ENCODE data around the gene ELF1. TPM values are rescaled to one million over a fixed set of nuclear protein-coding genes. Genes with fewer than 3 reads are reported as not detected.
"Not testable (repeated sequence)": the region's sequence is repeated elsewhere in the genome, so short reads cannot be mapped to it uniquely, and the experiment has no call there.

The ELF1 gene
- total RNA-seq, 4 donors from 2014 or later = 61.9 to 84.5 (median 71.5) TPM

DNA sequence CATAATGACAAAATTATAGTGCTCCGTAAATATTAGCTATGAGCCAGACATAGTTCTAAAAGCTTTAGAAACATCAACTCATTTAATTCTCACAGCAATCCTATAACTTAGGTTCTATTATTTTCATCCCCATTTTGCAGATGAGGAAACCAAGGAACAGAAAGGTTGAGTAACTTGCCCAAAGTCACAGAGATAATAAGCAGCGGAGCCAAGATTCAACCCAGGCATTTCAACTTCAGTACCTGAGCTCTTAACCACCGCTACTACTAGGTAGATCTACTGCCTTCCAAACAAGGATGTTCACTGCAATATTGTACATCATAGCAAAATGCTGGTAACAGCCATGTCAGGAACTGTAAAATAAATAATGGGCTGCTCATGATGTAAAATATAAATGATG lies 39.9 kb downstream of the ELF1 start:
- H3K9me3 ChIP-seq = no peaks in the 10 kb centered on the region
- intact Hi-C loops (cut with DNase I) = no loop called here
- H3K4me1 ChIP-seq = peaks cover 12 to 91% (median 40%) of the 10 kb centered on the region in 3 donors
- H3K27me3 ChIP-seq = no peaks in the 10 kb centered on the region
- TF ChIP-seq, protein P1, sequence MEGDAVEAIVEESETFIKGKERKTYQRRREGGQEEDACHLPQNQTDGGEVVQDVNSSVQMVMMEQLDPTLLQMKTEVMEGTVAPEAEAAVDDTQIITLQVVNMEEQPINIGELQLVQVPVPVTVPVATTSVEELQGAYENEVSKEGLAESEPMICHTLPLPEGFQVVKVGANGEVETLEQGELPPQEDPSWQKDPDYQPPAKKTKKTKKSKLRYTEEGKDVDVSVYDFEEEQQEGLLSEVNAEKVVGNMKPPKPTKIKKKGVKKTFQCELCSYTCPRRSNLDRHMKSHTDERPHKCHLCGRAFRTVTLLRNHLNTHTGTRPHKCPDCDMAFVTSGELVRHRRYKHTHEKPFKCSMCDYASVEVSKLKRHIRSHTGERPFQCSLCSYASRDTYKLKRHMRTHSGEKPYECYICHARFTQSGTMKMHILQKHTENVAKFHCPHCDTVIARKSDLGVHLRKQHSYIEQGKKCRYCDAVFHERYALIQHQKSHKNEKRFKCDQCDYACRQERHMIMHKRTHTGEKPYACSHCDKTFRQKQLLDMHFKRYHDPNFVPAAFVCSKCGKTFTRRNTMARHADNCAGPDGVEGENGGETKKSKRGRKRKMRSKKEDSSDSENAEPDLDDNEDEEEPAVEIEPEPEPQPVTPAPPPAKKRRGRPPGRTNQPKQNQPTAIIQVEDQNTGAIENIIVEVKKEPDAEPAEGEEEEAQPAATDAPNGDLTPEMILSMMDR (IDR thresholded peaks at IDR 0.05) = no peak
- no peak for TF ChIP-seq POLR2A (IDR thresholded peaks at IDR 0.05)
- H3K36me3 ChIP-seq = peaks cover 0 to 26% (median 0%) of the 10 kb centered on the region in 3 donors
- no peak for DNase-seq
- WGBS, 2 donors = 71 to 77% methylated on average over 3 of the region's 3 CpGs
- H3K27ac ChIP-seq = peak overlapping the region in 1 of 4 donors; percentile 87
- peak overlapping the region in 3 of 4 donors; percentile 27 to 56 (median 36) for H3K4me3 ChIP-seq

DNA sequence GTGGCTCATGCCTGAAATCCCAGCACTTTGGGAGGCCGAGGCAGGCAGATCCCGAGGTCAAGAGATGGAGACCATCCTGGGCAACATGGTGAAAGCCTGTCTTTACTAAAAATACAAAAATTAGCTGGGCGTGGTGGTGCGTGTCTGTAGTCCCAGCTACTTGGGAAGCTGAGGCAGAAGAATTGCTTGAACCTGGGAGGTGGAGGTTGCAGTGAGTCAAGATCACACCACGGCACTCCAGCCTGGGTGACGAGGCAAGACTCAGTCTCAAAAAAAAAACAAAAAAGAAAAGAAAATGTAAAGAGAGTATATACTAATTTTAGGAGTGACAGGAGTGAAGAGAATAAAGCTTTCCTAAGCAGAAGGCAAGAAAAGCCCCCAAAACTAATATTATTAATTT lies 41.0 kb downstream of the ELF1 start:
- intact Hi-C loops (cut with DNase I); DNase-seq; H3K9me3 ChIP-seq; H3K27me3 ChIP-seq: not testable (repeated sequence)
- Histone ChIP-seq H3K36me3 (peaks cover 0 to 26% (median 0%) of the 10 kb centered on the region in 3 donors), H3K4me3 (peak overlapping the region in 1 of 4 donors; percentile 2), H3K27ac (peak overlapping the region in 2 of 4 donors; percentile 10 to 23), H3K4me1 (peaks cover 10 to 91% (median 34%) of the 10 kb centered on the region in 3 donors)
- 77% methylated on average over 6 of the region's 6 CpGs for WGBS, 2 donors

DNA sequence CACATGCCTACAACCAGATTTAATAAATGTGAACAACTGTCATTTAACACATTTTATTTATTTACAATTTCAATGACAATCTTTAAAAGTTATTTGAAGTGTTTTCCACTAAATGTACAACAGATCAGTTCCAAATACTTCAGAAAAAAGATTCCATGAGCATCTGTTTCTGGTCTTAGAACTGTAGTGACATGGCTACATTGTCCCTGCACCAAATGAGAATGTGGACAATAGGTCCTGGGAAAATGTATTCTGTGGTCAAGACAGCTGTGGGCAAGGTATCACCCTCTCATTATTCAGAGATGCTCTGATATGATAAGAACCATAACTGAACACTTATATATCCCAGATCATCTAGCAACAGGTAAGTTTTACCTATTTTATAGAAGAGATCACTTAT lies 43.7 kb downstream of the ELF1 start:
- TF ChIP-seq POLR2A (IDR thresholded peaks at IDR 0.05) = no peak
- TF ChIP-seq, protein P1 (IDR thresholded peaks at IDR 0.05) = no peak
- DNase-seq = no peak
- peak overlapping the region in 2 of 4 donors; percentile 65 to 70 for H3K27ac ChIP-seq
- intact Hi-C loops (cut with DNase I) = no loop called here
- H3K4me1 ChIP-seq = peaks cover 13 to 93% (median 33%) of the 10 kb centered on the region in 3 donors
- H3K27me3 ChIP-seq = no peaks in the 10 kb centered on the region
- no peaks in the 10 kb centered on the region for H3K9me3 ChIP-seq
- no peak overlapping the region for H3K4me3 ChIP-seq
- H3K36me3 ChIP-seq = peaks cover 0 to 10% (median 0%) of the 10 kb centered on the region in 3 donors

DNA sequence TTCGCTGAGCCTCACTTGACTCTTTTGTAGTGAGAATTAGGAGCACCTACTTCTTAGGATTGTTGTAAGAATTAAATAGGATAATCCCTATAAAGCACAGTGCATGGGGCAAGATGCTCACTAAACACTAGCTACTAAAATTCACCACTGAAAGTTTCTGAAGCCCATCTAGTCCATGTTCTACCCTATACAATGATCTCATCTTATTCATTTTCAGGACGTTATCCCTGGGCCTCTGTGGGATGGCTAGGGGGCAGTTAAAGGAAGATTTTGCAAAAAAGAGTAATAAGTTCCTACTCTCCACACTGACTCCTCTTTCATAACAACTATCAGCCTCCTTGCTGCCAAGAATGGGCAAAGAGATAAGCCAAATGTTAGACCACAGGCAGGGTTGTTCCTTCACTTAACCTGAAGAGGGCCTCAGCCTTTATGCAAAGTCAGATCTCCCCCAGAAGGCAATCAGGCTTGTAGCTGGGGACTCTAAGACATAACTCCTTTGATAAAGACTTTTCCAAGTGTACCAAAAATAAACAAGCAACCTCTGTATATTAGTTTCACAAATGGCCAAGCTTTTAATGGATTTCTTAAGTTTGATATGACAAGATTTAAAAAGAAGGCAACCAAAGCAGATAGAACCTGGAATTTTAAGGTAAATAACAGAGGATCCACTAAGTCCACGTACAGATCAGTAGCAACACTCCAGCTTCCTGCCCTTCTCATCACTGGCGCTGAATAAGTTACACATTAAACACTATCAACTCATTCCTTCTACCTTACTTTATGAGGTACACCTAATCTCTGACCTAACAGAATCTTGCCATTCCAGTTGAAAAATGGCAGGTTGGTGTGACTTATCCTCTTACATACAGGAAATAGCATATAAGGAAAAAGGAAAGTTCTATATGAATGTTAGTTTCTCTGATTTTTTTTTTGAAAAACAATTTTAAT lies 44.4 kb downstream of the ELF1 start:
- Histone ChIP-seq H3K4me3 (no peak overlapping the region), H3K27ac (peak overlapping the region; percentile 24 to 70 (median 48)), H3K36me3 (peaks cover 0 to 7% (median 0%) of the 10 kb centered on the region in 3 donors), H3K27me3 (no peaks in the 10 kb centered on the region), H3K9me3 (no peaks in the 10 kb centered on the region), H3K4me1 (peaks cover 14 to 94% (median 40%) of the 10 kb centered on the region in 3 donors)
- DNase-seq = no peak
- TF ChIP-seq, protein P1 (IDR thresholded peaks at IDR 0.05) = peak; percentile 8 to 45 (median 38)
- no peak for TF ChIP-seq POLR2A (IDR thresholded peaks at IDR 0.05)
- intact Hi-C loops (cut with DNase I) = no loop called here
- WGBS, 2 donors = 37 to 39% methylated on average over 4 of the region's 4 CpGs

DNA sequence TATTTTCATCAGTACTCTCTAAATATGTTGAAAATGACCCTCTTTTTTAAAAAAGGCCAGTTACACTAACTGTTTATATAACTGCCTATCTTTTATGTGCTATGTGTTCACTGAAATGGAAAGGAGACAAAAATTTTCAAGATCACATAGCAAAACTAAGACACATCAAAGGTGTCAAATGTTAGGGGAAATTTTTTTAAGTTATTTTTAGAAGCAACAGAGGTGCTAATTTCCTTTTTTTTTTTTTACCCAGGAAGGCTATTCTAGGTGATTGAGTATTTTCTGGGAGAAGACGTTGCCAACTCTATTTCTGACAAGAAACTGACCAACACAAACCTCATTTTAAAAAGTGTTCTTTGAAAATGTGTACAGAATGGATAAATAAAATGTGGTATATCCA lies 45.7 kb downstream of the ELF1 start:
- DNase-seq = no peak
- H3K4me3 ChIP-seq = no peak overlapping the region
- H3K4me1 ChIP-seq = peaks cover 14 to 99% (median 49%) of the 10 kb centered on the region in 3 donors
- H3K9me3 ChIP-seq = no peaks in the 10 kb centered on the region
- no peaks in the 10 kb centered on the region for H3K27me3 ChIP-seq
- WGBS, 2 donors = 55 to 65% methylated on average over 1 of the region's 1 CpG
- H3K27ac ChIP-seq = peak overlapping the region in 2 of 4 donors; percentile 2 to 70
- peaks cover 0 to 7% (median 0%) of the 10 kb centered on the region in 3 donors for H3K36me3 ChIP-seq
- intact Hi-C loops (cut with DNase I) = no loop called here
- no peak for TF ChIP-seq POLR2A (IDR thresholded peaks at IDR 0.05)
- TF ChIP-seq, protein P1 (IDR thresholded peaks at IDR 0.05) = no peak

All from esophagus squamous epithelium (tissue), 5 donors.